Measurements from ENCODE around the gene KIF9. TPM values are rescaled to one million over a fixed set of nuclear protein-coding genes. Genes with fewer than 3 reads are reported as not detected.
"Not testable (repeated sequence)": the region's sequence is repeated elsewhere in the genome, so short reads cannot be mapped to it uniquely, and the experiment has no call there.

The KIF9 gene
- total and polyA plus RNA-seq, 7 donors = 5.3 to 20.4 (median 14.6) TPM

DNA sequence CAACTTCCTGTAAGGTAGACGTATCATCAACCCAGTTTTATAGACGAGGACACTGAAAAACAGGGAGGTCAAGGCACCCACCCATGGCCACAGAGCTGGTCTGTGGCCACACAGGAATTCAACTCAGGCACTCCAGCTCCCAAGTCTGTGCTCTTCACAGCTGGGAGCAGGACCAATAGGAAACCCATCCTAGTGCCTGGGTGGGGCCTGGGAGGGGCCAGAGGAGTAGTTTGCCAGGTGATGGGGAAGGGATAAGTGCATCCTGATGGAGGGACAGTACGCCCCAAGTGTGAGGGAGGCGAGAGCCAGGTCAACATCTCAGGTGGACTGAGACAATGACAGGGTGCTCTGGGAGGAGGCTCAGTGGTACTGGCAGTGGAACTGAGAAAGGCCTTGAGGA is 22.0 kb downstream of the KIF9 start:
- WGBS, 2 donors = 83 to 87% methylated on average over 4 of the region's 4 CpGs
- no peaks in the 10 kb centered on the region for H3K9me3 ChIP-seq
- intact Hi-C loops (cut with DNase I) = no loop called here
- no peaks in the 10 kb centered on the region for H3K4me1 ChIP-seq
- H3K4me3 ChIP-seq = no peak overlapping the region
- TF ChIP-seq, protein P1, sequence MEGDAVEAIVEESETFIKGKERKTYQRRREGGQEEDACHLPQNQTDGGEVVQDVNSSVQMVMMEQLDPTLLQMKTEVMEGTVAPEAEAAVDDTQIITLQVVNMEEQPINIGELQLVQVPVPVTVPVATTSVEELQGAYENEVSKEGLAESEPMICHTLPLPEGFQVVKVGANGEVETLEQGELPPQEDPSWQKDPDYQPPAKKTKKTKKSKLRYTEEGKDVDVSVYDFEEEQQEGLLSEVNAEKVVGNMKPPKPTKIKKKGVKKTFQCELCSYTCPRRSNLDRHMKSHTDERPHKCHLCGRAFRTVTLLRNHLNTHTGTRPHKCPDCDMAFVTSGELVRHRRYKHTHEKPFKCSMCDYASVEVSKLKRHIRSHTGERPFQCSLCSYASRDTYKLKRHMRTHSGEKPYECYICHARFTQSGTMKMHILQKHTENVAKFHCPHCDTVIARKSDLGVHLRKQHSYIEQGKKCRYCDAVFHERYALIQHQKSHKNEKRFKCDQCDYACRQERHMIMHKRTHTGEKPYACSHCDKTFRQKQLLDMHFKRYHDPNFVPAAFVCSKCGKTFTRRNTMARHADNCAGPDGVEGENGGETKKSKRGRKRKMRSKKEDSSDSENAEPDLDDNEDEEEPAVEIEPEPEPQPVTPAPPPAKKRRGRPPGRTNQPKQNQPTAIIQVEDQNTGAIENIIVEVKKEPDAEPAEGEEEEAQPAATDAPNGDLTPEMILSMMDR (IDR thresholded peaks at IDR 0.05) = no peak
- TF ChIP-seq POLR2A (IDR thresholded peaks at IDR 0.05) (no peak), POLR2AphosphoS5 (IDR thresholded peaks at IDR 0.05) (no peak), EP300 (IDR thresholded peaks at IDR 0.05) (no peak)
- no peak overlapping the region for H3K27ac ChIP-seq
- H3K36me3 ChIP-seq = no peaks in the 10 kb centered on the region
- H3K27me3 ChIP-seq = no peaks in the 10 kb centered on the region
- no peak for DNase-seq

DNA sequence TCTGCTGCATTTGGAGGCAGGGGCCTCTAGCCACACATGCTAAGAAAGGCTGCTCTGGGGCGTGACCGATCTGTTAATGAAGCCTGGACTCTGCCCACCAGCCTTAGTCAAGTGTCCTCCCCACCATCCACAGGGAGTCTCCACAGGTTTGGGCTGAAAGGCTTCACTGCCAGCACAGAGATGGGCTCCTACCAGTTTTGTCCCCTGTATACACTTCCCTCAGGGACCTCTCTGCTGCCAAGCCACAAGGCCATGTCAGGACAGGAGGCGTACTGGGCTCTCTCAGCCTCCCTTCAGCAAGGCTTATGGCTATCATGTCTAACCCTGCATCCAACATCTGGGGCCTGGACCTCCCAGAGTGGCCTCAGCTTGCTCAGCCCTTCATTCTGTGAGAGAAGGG is 23.5 kb downstream of the KIF9 start:
- TF ChIP-seq EP300 (IDR thresholded peaks at IDR 0.05) = no peak
- TF ChIP-seq POLR2AphosphoS5 (IDR thresholded peaks at IDR 0.05) = no peak
- no peak for TF ChIP-seq POLR2A (IDR thresholded peaks at IDR 0.05)
- TF ChIP-seq, protein P1 (IDR thresholded peaks at IDR 0.05) = no peak
- H3K4me1 ChIP-seq = no peaks in the 10 kb centered on the region
- 96% methylated on average over 3 of the region's 3 CpGs for WGBS, 2 donors
- DNase-seq = no peak
- H3K27ac ChIP-seq = no peak overlapping the region
- intact Hi-C loops (cut with DNase I) = no loop called here
- no peak overlapping the region for H3K4me3 ChIP-seq
- H3K9me3 ChIP-seq = no peaks in the 10 kb centered on the region
- no peaks in the 10 kb centered on the region for H3K27me3 ChIP-seq
- H3K36me3 ChIP-seq = no peaks in the 10 kb centered on the region

DNA sequence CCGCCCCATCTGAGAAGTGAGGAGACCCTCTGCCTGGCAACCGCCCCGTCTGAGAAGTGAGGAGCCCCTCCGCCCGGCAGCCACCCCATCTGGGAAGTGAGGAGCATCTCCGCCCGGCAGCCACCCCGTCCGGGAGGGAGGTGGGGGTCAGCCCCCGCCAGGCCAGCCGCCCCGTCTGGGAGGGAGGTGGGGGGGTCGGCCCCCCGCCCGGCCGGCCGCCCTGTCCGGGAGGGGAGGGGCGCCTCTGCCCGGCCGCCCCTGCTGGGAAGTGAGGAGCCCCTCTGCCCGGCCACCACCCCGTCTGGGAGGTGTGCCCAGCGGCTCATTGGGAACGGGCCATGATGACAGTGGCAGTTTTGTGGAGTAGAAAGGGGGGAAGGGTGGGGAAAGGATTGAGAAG is 26.3 kb downstream of the KIF9 start:
- DNase-seq; H3K4me1 ChIP-seq; H3K36me3 ChIP-seq; H3K9me3 ChIP-seq; H3K4me3 ChIP-seq; H3K27ac ChIP-seq; H3K27me3 ChIP-seq; intact Hi-C loops (cut with DNase I): not testable (repeated sequence)
- WGBS, 2 donors = 91 to 92% methylated on average over 25 of the region's 25 CpGs

DNA sequence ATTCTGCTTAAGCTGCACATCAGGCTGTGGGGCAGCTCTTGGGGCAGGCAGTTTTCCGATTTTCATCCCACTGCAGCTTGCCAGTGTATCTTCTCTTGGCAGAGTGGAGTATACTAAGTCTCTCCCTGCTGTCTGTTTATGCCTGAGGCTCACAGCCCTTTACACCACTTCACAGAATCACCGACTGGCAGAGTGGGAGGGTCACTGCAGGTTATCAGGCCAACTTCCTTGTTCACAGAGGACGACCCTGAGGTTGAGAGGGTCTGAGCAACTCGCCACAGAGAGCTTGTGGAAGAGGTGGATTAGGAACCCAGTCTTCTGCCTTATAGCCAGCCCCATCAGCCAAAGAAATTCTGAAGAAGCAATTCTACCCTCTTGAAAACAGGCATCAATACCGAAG is 30.9 kb downstream of the KIF9 start:
- Histone ChIP-seq H3K27ac (no peak overlapping the region), H3K27me3 (no peaks in the 10 kb centered on the region), H3K9me3 (no peaks in the 10 kb centered on the region), H3K4me3 (no peak overlapping the region), H3K36me3 (no peaks in the 10 kb centered on the region), H3K4me1 (no peaks in the 10 kb centered on the region)
- 68% methylated on average over 5 of the region's 5 CpGs for WGBS, 2 donors
- no peak for DNase-seq
- intact Hi-C loops (cut with DNase I) = no loop called here
- TF ChIP-seq, protein P1 (IDR thresholded peaks at IDR 0.05) = no peak
- TF ChIP-seq POLR2AphosphoS5 (IDR thresholded peaks at IDR 0.05) = no peak
- no peak for TF ChIP-seq EP300 (IDR thresholded peaks at IDR 0.05)
- TF ChIP-seq POLR2A (IDR thresholded peaks at IDR 0.05) = no peak

DNA sequence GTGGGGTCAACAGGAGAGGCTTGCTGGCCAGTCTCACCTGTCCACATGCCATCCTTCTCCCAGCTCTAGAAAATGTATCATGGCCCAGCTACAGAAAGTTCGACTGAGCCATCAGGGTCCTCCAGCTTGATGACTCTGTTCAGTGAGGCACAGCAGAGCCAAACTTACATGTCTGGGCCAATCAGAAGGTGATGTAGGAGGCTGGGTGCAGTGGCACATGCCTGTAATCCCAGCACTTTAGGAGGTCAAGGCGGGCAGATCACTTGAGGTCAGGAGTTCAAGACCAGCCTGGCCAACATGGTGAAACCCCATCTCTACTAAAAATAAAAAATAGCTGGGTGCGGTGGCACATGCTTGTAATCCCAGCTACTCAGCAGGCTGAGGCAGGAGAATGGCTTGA is 31.5 kb downstream of the KIF9 start:
- H3K27me3 ChIP-seq; H3K4me3 ChIP-seq; H3K9me3 ChIP-seq; DNase-seq; H3K36me3 ChIP-seq; intact Hi-C loops (cut with DNase I); H3K27ac ChIP-seq; H3K4me1 ChIP-seq: not testable (repeated sequence)
- WGBS, 2 donors = 63% methylated on average over 3 of the region's 3 CpGs

DNA sequence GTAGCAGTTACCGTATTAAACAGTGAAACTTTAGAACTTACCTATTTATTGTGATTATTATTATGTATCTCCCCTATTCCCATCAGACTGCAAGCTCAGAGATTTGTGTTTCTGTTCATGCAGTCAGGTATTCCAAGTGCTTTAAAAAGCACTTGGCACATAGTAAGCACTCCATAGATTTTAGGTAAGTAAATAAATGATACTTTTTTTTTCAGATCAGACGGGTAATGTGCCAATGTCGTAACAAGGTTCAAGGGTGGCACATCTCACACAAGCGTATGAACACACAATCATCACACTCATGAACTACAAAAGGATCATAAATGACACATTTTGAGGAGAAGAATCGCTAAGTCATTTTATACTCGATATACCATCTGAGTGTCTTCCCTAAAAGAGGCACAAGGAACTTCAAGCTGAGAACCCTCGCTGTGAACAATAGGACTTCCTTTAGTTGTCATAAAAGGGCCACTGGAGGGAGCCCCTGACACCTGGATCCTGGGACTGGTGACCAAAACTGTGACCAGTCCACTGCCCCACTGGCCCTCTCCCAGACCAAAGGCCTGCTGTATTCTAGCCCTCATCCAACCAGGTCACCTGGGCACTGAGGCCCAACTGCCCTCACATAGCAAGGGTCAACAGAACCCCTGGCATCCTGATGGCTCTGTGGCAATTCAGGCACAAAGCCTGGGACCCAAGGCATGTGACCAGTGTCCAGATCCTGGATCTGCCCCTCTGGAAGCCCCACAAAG is 32.1 kb downstream of the KIF9 start:
- H3K36me3 ChIP-seq = no peaks in the 10 kb centered on the region
- H3K27ac ChIP-seq = no peak overlapping the region
- no peak for TF ChIP-seq POLR2AphosphoS5 (IDR thresholded peaks at IDR 0.05)
- no peak for TF ChIP-seq EP300 (IDR thresholded peaks at IDR 0.05)
- TF ChIP-seq, protein P1 (IDR thresholded peaks at IDR 0.05) = peak in 1 of 4 experiments; percentile 12
- H3K4me3 ChIP-seq = no peak overlapping the region
- no peaks in the 10 kb centered on the region for H3K27me3 ChIP-seq
- intact Hi-C loops (cut with DNase I) = no loop called here
- H3K9me3 ChIP-seq = no peaks in the 10 kb centered on the region
- H3K4me1 ChIP-seq = no peaks in the 10 kb centered on the region
- no peak for DNase-seq
- WGBS, 2 donors = 78 to 82% methylated on average over 7 of the region's 7 CpGs

All from sigmoid colon (tissue), 7 donors.